Sigmoid colon (tissue), 4 donors: ENCODE results near the gene TFF2.

Experiments
- EP300 ChIP-seq, 4 donors: sonication (generic); formaldehyde crosslinking; IDR thresholded peaks; one replicate each; pipeline ENCODE4 v1.6.1; 2017; ENCODE audit warnings: antibody characterized with exemption in 4 of 4
- TF ChIP-seq, protein P1 (sequence below), 4 experiments: fragments of 450-650 bp in 3 of 4; fragments of 200-600 bp in 1 of 4; IDR thresholded peaks; one replicate each; pipeline ENCODE4 v1.5.1; 2016 to 2019; ENCODE audit warnings: antibody characterized with exemption in 4 of 4, mild to moderate bottlenecking in 3 of 4, moderate library complexity in 2 of 4

DNA sequence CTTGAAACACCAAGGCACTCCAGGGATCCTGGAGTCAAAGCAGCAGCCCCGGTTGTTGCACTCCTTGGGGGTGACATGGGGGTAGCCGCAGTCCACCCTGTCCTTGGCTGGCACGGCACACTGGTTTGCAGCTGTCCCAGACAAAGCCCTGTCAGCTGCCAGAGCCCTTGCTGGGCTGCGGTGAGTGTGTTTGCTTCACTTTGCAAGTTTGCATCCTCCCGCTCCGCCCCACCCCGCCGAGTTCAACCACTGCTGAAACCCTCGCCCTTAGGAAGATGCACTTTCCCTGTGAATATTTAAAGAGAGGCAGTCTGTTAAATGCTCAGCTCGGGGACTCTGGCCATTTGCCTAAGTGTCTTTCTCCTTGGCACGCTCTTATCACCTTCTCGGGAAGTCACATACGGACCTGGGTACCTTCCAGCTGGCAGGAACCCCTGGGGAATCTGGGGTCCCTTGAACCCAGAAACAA lies 37.3 kb downstream of the TFF2 start:
- no peak for TF ChIP-seq EP300 (IDR thresholded peaks at IDR 0.05)
- TF ChIP-seq, protein P1, sequence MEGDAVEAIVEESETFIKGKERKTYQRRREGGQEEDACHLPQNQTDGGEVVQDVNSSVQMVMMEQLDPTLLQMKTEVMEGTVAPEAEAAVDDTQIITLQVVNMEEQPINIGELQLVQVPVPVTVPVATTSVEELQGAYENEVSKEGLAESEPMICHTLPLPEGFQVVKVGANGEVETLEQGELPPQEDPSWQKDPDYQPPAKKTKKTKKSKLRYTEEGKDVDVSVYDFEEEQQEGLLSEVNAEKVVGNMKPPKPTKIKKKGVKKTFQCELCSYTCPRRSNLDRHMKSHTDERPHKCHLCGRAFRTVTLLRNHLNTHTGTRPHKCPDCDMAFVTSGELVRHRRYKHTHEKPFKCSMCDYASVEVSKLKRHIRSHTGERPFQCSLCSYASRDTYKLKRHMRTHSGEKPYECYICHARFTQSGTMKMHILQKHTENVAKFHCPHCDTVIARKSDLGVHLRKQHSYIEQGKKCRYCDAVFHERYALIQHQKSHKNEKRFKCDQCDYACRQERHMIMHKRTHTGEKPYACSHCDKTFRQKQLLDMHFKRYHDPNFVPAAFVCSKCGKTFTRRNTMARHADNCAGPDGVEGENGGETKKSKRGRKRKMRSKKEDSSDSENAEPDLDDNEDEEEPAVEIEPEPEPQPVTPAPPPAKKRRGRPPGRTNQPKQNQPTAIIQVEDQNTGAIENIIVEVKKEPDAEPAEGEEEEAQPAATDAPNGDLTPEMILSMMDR (IDR thresholded peaks at IDR 0.05), result no peak
